Ectodermal cell (in vitro differentiated cells): ENCODE measurements around the gene PRKCA.

Experiments
- H3K27ac ChIP-seq: 2 replicates; pipeline ENCODE4 v1.7.0; 2013; ENCODE audit warnings: mild to moderate bottlenecking, low read depth, low read length; ENCODE audit not compliant: insufficient read depth, poor library complexity, severe bottlenecking
- H3K27me3 ChIP-seq: 2 replicates; pipeline ENCODE4 v1.7.0; 2013; ENCODE audit warnings: mild to moderate bottlenecking, low read length; ENCODE audit not compliant: insufficient read depth, control insufficient read depth, poor library complexity, severe bottlenecking
- H3K36me3 ChIP-seq: one replicate; pipeline ENCODE4 v1.7.0; 2013; ENCODE audit warnings: low read length; ENCODE audit not compliant: control insufficient read depth, insufficient read depth
- H3K4me1 ChIP-seq: one replicate; pipeline ENCODE4 v1.7.0; 2013; ENCODE audit warnings: low read length; ENCODE audit not compliant: control insufficient read depth, insufficient read depth
- H3K4me3 ChIP-seq: 2 replicates; pipeline ENCODE4 v1.7.0; 2013; ENCODE audit warnings: low read depth, low read length, control low read depth; ENCODE audit not compliant: insufficient read depth
- H3K9me3 ChIP-seq: 2 replicates; pipeline ENCODE4 v1.7.0; 2013; ENCODE audit warnings: mild to moderate bottlenecking, low read length, moderate library complexity; ENCODE audit not compliant: control insufficient read depth
- WGBS, 2 experiments: methylation state at CpG; one replicate each; pipeline ENCODE4 v1.1.7; 2013; ENCODE audit warnings: missing lambda C conversion rate in 2 of 2; 5-methylcytosine and 5-hydroxymethylcytosine counted together

PRKCA gene

DNA sequence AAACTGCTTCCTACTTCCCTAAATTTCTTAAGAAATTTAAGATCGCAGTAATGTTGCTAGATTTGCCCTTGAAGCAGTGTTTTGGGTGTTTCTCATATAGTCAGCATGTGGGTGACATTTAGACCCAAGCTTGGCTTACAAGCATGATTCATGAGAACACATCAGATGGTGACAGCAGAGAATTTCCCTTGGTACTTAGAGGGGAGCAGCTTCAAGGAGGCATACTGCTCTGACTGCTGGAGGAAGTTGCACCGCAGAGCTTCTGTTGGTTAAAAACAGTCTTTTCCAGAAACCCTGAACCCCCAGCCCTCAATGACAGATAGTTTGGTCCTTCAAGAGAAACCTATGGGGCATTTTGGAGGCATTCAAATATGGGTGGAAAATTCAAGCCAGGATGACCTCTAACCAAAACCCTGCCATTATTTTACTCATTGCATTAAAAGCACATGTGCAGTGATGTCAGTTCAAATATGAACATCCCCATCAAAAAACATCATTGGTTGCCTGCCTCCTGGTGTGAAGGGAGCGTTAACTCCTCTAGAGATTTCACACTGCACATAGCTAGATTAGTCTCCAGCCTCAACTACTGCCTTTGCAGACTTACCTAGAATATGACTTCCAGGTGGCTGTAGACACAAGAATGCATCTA, 331.0 kb downstream of the PRKCA start:
- Histone ChIP-seq H3K27me3 (no peaks in the 10 kb centered on the region), H3K27ac (no peak overlapping the region)
- WGBS, 2 experiments, result 91 to 92% methylated on average over 3 of the region's 3 CpGs

GRCh38 chr17:66634193-66634592, 331.8 kb downstream of the PRKCA start:
- WGBS, 2 experiments, result 92 to 100% methylated on average over 1 of the region's 1 CpG
- Histone ChIP-seq H3K9me3 (no peaks in the 10 kb centered on the region), H3K27me3 (no peaks in the 10 kb centered on the region), H3K27ac (no peak overlapping the region), H3K4me3 (no peak overlapping the region), H3K4me1 (peaks cover 5% of the 10 kb centered on the region), H3K36me3 (no peaks in the 10 kb centered on the region)

More for the DNA sequence above, 331.0 kb downstream of the PRKCA start:
- Histone ChIP-seq H3K9me3 (no peaks in the 10 kb centered on the region), H3K4me3 (no peak overlapping the region), H3K4me1 (peaks cover 5% of the 10 kb centered on the region), H3K36me3 (no peaks in the 10 kb centered on the region)

- H3K4me1 ChIP-seq, result peaks cover 5% of the 10 kb centered on the region
- WGBS, 2 experiments, result 90 to 95% methylated on average over 5 to 7 of the region's 7 CpGs
- no peaks in the 10 kb centered on the region for H3K9me3 ChIP-seq
These were observed 333.1 kb downstream of the PRKCA start for GRCh38 chr17:66635386-66636045.

DNA sequence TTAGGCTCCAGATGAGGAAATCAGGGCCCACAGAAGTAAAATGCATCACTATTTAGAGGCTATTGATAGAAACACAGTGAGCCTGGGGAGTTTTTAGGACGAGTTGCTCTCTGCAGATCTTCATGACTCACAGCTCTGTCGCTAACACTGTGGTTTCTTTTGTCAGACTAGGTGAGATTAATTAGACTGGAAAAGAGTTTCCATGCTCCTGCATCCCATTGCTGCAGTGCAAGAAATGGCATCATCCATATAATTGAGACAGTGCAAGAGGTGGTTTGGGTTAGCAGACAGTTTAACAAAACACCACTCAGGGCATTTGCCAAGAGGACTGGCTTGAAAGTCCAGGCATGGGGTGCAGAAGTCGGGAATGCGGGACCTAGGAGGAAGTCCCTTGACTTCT, 333.7 kb downstream of the PRKCA start:
- Histone ChIP-seq H3K27me3 (no peaks in the 10 kb centered on the region), H3K4me3 (no peak overlapping the region), H3K36me3 (no peaks in the 10 kb centered on the region), H3K4me1 (peaks cover 5% of the 10 kb centered on the region), H3K27ac (no peak overlapping the region), H3K9me3 (no peaks in the 10 kb centered on the region)
- 89 to 91% methylated on average over 4 of the region's 4 CpGs for WGBS, 2 experiments

More at GRCh38 chr17:66635386-66636045, 333.1 kb downstream of the PRKCA start:
- Histone ChIP-seq H3K4me3 (no peak overlapping the region), H3K27me3 (no peaks in the 10 kb centered on the region), H3K36me3 (no peaks in the 10 kb centered on the region), H3K27ac (no peak overlapping the region)

DNA sequence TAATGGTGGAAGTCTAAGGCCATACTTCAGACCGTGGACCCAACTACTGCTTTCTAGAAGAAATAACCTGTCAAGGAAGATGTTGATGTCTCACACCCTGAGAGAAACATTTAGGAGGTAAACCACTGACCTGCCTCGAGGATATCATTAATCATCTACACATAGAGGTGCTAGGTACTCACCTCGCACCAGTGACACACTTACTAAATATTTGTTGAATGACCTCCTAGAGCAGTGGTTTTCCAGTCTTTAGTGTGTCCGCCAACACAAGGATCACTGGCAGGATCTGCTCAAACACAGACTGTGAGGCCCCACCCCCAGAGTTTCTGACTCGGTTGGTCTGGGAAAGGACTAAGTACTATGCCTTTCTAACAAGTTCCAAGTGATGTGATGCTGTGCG, 335.1 kb downstream of the PRKCA start:
- Histone ChIP-seq H3K4me3 (no peak overlapping the region), H3K36me3 (no peaks in the 10 kb centered on the region), H3K27me3 (no peaks in the 10 kb centered on the region), H3K27ac (no peak overlapping the region), H3K4me1 (peaks cover 5% of the 10 kb centered on the region), H3K9me3 (no peaks in the 10 kb centered on the region)
- WGBS, 2 experiments, result 94 to 95% methylated on average over 6 of the region's 6 CpGs

GRCh38 chr17:66638707-66639479, 336.5 kb downstream of the PRKCA start:
- Histone ChIP-seq H3K9me3 (no peaks in the 10 kb centered on the region), H3K27me3 (no peaks in the 10 kb centered on the region), H3K4me3 (no peak overlapping the region), H3K4me1 (peaks cover 5% of the 10 kb centered on the region), H3K36me3 (no peaks in the 10 kb centered on the region), H3K27ac (no peak overlapping the region)
- 94 to 95% methylated on average over 9 of the region's 9 CpGs for WGBS, 2 experiments

GRCh38 chr17:66643815-66644710, 341.6 kb downstream of the PRKCA start:
- Histone ChIP-seq H3K9me3 (no peaks in the 10 kb centered on the region), H3K27me3 (no peaks in the 10 kb centered on the region), H3K4me1 (no peaks in the 10 kb centered on the region), H3K27ac (no peak overlapping the region), H3K36me3 (no peaks in the 10 kb centered on the region), H3K4me3 (no peak overlapping the region)
- 82 to 84% methylated on average over 10 to 11 of the region's 11 CpGs for WGBS, 2 experiments

DNA sequence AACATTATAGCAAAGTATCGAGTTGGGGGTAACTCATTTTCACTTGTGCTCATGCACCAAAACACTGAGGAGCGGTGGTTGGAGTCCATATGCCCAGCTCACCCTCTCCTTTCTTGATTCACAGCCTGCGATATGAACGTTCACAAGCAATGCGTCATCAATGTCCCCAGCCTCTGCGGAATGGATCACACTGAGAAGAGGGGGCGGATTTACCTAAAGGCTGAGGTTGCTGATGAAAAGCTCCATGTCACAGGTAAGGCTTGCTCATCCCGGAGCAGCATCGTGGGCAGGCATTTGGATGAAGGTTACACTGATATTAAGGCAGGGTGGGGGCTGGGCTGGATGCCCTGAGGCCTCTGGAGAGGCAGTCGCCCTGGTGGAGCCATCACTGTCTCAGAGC, 342.8 kb downstream of the PRKCA start:
- no peaks in the 10 kb centered on the region for H3K4me1 ChIP-seq
- no peak overlapping the region for H3K27ac ChIP-seq
- no peaks in the 10 kb centered on the region for H3K9me3 ChIP-seq
- no peaks in the 10 kb centered on the region for H3K27me3 ChIP-seq
- no peaks in the 10 kb centered on the region for H3K36me3 ChIP-seq
- 92 to 96% methylated on average over 10 of the region's 10 CpGs for WGBS, 2 experiments
- no peak overlapping the region for H3K4me3 ChIP-seq

DNA sequence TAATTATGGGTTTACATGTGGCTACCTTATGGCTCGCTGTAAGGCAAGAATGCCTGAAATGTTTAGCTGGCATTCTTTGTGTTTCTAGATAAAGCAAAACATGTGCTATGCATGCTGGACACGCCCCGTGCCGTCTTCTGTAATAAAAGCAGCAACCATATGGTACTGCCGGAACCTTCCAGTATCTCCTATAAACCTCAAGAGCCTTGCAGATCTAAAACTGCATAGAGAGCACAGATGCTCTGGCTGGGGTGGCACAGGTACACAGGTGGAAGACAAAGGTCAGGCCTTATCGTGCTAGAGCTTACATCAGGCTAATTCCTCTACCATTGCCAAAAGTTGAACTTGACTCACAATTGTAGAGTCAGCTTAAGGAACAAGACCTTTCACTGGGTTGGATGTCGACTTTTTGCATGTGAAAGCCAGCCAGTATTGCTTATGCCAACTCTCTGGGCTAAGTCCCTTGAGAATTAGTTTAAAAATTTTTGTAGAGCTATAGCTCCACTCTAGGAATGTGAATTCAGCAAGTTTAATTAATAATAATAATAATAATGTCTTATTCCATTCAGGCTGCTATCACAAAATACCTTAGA, 345.1 kb downstream of the PRKCA start:
- Histone ChIP-seq H3K36me3 (no peaks in the 10 kb centered on the region), H3K4me1 (no peaks in the 10 kb centered on the region), H3K27ac (no peak overlapping the region), H3K27me3 (no peaks in the 10 kb centered on the region), H3K9me3 (no peaks in the 10 kb centered on the region), H3K4me3 (no peak overlapping the region)
- 92 to 94% methylated on average over 7 of the region's 7 CpGs for WGBS, 2 experiments
